COLO668 (cell line): ENCODE measurements around the gene TMC8.
"Not testable (repeated sequence)": the region's sequence is repeated elsewhere in the genome, so short reads cannot be mapped to it uniquely, and the experiment has no call there.

ENCODE experiments used
- DNase-seq: peaks from one replicate; lab custom pipeline; 2025; ENCODE audit not compliant: unreplicated experiment; lab: John Stamatoyannopoulos, UW

The TMC8 gene

GRCh38 chr17:78108726-78109488 lies 21.7 kb upstream of the TMC8 start:
- DNase-seq, result no peak

- DNase-seq, result no peak
Observed at GRCh38 chr17:78109489-78109761, 21.1 kb upstream of the TMC8 start.

GRCh38 chr17:78110363-78111015 lies 20.1 kb upstream of the TMC8 start:
- DNase-seq, result no peak

- no peak for DNase-seq
Observed at GRCh38 chr17:78111016-78111726, 19.4 kb upstream of the TMC8 start.

GRCh38 chr17:78111727-78112517 lies 18.6 kb upstream of the TMC8 start:
- DNase-seq, result no peak

GRCh38 chr17:78112518-78113471 lies 17.8 kb upstream of the TMC8 start:
- DNase-seq, result peak; percentile 57

- DNase-seq, result no peak
Observed at GRCh38 chr17:78113804-78114785, 16.5 kb upstream of the TMC8 start.

GRCh38 chr17:78114831-78115723 lies 15.5 kb upstream of the TMC8 start:
- DNase-seq, result no peak

- DNase-seq, result not testable (repeated sequence)
Observed at GRCh38 chr17:78115803-78116202, 14.8 kb upstream of the TMC8 start.

GRCh38 chr17:78116411-78116810 lies 14.2 kb upstream of the TMC8 start:
- no peak for DNase-seq

- DNase-seq, result peak; percentile 72
Observed at GRCh38 chr17:78117027-78117981, 13.3 kb upstream of the TMC8 start.

- no peak for DNase-seq
Observed at GRCh38 chr17:78118801-78119241, 11.8 kb upstream of the TMC8 start.

GRCh38 chr17:78120537-78120936 lies 10.0 kb upstream of the TMC8 start:
- no peak for DNase-seq

GRCh38 chr17:78120971-78121800 lies 9.4 kb upstream of the TMC8 start:
- DNase-seq, result no peak

GRCh38 chr17:78121801-78122215 lies 8.8 kb upstream of the TMC8 start:
- no peak for DNase-seq
